NCI-H2107 treated with DMSO at 0.1 percent for 48 hours (cell line): Measurements from ENCODE around the gene BCL11B.
A peak's percentile ranks its signal among the peaks of the same experiment; 100 is the strongest.

Experiments used
- DNase-seq: peaks from one replicate; lab custom pipeline; 2025; ENCODE audit not compliant: unreplicated experiment; lab: John Stamatoyannopoulos, UW

Gene BCL11B

GRCh38 chr14:99256483-99256874, 15.5 kb downstream of the BCL11B start:
- no peak for DNase-seq

DNA sequence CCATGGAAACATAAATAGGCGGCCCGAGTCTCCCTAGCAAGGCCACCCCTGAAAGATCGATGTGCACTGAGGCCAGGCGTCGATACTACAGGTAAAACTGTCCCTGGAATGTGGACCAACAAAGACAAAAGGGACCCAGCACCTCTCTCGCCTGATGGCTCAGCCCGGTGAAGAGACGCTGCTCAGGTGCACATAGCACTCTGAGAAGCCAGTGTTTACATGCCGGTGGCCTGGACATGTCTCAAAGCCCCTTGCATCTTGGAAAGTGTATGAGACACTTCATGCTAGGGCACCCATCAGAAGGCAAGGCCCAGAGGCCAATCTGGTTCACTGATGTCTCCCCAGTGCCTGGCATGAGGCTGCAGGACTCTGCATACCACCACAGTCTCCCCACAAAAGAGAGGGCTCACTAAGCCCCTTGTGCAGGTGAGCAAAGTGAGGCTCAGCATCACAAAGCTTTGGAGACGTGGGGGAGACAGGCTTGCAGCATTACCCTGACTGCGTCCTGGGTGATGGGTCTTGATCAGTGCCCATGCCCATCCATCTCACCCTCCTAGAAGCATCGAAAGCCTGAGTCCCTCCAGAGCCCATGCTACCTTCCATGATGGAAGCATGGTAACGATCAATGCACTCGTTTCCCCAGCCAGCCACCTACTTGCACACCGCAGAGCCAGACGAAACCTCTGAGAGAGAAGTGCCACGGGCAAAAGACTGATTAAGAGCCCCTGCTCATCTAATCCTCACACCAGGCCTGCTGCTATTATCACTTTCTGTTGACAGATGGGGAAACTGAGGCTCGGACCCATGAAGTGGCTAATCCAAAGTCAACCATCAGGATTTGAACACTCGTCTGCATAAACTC, 16.1 kb downstream of the BCL11B start:
- no peak for DNase-seq

- DNase-seq, result no peak
Observed at GRCh38 chr14:99254328-99255009, 17.5 kb downstream of the BCL11B start.

GRCh38 chr14:99253890-99254289, 18.1 kb downstream of the BCL11B start:
- DNase-seq, result no peak

GRCh38 chr14:99252940-99253868, 18.8 kb downstream of the BCL11B start:
- peak; percentile 47 for DNase-seq

- DNase-seq, result no peak
Observed at GRCh38 chr14:99252443-99252939, 19.5 kb downstream of the BCL11B start.

- DNase-seq, result no peak
Observed at GRCh38 chr14:99251721-99252120, 20.3 kb downstream of the BCL11B start.

GRCh38 chr14:99250636-99251208, 21.3 kb downstream of the BCL11B start:
- no peak for DNase-seq

GRCh38 chr14:99249389-99249788, 22.6 kb downstream of the BCL11B start:
- DNase-seq, result no peak

DNA sequence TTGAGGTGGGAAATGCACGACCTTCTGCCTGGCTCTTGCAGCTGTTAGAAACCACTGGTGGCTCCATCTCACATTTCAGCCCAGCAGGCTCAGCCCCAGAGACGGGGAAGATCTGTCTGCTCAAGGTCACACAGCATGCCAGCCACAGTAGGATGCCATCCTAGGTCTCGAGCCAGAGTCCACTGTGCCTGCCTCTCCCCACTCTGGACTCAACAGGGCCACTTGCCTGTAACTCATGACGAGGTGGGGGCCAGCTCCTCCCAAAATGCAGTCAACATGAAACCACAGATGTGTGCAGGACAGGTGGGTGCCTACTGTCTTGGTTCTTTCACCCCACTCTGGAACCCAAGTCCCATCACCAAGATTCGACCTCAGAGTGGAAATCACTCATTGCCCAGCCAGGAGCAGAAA, 23.2 kb downstream of the BCL11B start:
- no peak for DNase-seq

DNA sequence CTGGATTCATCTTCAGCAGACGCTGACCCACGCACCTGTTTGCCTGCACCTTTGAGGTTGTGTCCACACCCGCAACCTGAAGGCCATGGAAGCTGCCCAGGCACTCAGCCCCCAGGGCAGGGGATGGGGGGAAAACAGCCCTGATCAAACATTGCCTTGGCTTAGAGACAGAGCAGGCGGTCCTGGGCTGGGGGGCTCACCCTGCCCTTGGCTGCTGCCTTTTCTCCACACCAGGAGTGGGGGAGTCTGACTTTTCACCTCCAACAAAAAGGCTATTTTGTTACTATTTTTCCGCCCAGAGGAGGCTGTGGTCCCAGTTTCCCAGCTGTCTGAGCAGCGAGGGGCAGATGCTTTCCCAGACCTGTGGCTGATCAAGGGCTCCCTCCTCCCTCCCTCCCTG, 24.2 kb downstream of the BCL11B start:
- no peak for DNase-seq

DNA sequence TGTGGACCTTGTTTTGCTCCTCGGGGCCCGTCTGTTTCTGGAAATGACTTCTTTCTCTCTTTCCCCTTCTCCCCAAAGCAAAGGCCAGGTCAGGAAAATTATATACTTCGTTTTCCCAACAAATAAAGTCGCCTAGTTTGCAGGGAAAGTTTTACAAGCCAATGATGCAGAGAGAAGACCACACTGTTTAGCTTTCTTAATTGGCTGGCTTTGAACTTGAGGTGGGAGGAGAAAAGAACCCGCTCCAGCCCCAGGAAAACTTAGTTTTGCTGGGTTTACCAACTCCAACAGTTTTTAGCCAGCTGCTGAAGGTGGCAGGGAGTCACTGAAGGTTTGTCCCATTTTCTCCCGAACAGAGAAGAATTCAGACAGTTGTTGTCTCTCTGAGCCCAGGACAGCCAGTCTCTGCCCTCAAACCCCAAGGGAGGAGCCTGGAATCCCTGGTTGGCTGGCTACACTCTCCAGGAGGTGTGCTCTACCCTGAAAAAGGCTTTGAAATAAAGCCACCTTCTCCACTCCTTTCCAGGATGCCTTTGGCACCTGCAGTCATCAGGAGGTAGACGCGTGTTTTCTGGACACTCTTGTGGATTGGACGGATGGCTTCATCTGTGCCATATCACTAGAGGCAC, 24.8 kb downstream of the BCL11B start:
- peak; percentile 28 for DNase-seq

DNA sequence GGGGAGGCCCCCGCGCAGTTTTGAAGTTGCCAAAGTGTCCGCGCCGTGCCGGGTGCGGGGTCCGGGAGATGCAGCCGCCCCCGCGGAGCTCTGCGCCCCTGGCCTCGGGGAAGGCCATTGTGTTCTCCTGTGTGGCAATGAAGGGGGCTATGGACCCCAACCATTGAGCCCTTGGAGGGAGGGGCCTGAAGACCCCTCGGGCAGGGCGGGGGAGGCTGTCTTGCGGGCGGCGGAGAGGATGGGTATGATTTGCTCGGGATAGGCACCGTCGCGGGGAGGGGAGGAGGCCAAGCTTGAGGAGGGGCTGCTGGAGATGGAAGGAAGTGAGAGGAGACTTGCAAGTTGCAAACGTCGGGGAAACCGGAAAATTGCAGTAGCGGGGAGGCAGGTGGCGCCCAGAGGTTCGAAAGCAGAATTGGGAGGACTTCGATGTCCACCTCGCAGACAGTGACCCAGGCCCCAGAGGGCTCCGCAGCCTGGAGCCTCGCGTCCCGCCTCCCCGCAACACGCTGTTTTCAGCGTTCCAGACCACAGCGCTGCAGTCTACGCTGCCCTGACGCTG, 25.4 kb downstream of the BCL11B start:
- DNase-seq, result no peak

- no peak for DNase-seq
Observed at GRCh38 chr14:99245564-99246511, 26.2 kb downstream of the BCL11B start.

DNA sequence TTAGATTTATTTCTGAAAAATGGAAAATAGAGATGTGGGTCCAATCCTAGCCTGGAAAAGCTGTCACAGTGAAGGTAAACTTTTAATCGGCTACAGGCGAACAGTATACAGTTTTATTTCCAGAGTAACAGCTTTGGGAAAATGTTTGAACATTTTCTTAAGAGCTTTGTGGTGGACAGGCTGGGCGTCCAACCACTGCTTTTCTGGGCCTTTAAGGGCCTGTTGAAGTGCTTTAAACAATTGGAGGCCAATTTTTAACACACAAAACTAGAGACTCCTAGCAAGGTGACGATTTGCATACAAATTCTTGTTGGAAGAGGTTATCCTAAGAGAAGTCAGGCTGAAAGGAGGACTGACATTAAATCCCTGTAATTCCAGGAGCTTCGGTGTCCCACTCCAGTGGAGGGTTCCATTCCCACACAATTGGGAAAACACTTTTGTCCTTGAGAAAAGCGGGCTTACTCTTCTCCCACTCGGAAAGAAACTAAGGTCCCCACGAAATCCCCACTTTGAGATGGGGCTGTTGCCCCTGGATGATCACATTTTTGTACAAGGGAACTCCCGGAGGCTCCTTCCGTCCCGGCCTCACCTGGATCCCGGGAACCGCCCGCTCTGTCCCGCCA, 26.9 kb downstream of the BCL11B start:
- DNase-seq, result no peak

- no peak for DNase-seq
Observed at GRCh38 chr14:99244367-99244901, 27.6 kb downstream of the BCL11B start.

- DNase-seq, result no peak
Observed at GRCh38 chr14:99242816-99243721, 28.9 kb downstream of the BCL11B start.
